ENCODE data around the gene IZUMO4.

- TF ChIP-seq CTCF (IDR thresholded peaks at IDR 0.05; ENCODE audit: poor library complexity) (no peak), EZH2 (IDR thresholded peaks at IDR 0.05; ENCODE audit: borderline replicate concordance) (no peak)
Observed at GRCh38 chr19:2084993-2085720, 11.6 kb upstream of the IZUMO4 start.
